MM.1S (cell line): ENCODE results near the gene THAP9.

Experiments used
- DNase-seq: peaks from one replicate; pipeline ENCODE4 v3.0.0-alpha.2; 2015
- H2AFZ ChIP-seq: fragments of 300-600 bp; sonication (generic); 2 replicates; pipeline ENCODE4 v1.6.0; 2016; ENCODE audit warnings: antibody characterized with exemption, low read length
- H3F3A ChIP-seq: fragments of 300-600 bp; sonication (generic); 2 replicates; pipeline ENCODE4 v1.6.1; 2016; ENCODE audit warnings: mild to moderate bottlenecking, antibody characterized with exemption, low read length, moderate library complexity, mixed read lengths; ENCODE audit not compliant: insufficient read depth
- H3K27ac ChIP-seq: fragments of 300-600 bp; sonication (generic); 2 replicates; pipeline ENCODE4 v1.5.1; 2016; ENCODE audit warnings: mild to moderate bottlenecking, low read length
- H3K27me3 ChIP-seq: fragments of 300-600 bp; sonication (generic); replicated peaks from 2 replicates; pipeline ENCODE4 v1.6.0; 2016; ENCODE audit warnings: low read length; ENCODE audit not compliant: insufficient read depth
- H3K36me3 ChIP-seq: fragments of 300-600 bp; sonication (generic); replicated peaks from 2 replicates; pipeline ENCODE4 v1.6.1; 2016; ENCODE audit warnings: mild to moderate bottlenecking, low read length, mixed read lengths; ENCODE audit not compliant: insufficient read depth
- H3K4me1 ChIP-seq: fragments of 300-600 bp; sonication (generic); 2 replicates; pipeline ENCODE4 v1.6.1; 2016; ENCODE audit warnings: low read length, mixed read lengths
- H3K4me2 ChIP-seq: fragments of 300-600 bp; sonication (generic); 2 replicates; pipeline ENCODE4 v1.6.0; 2016; ENCODE audit warnings: low read depth, low read length
- H3K4me3 ChIP-seq: fragments of 300-600 bp; sonication (generic); 2 replicates; pipeline ENCODE4 v1.5.1; 2016; ENCODE audit warnings: low read length, mixed read lengths
- H3K79me2 ChIP-seq: fragments of 300-600 bp; sonication (generic); 2 replicates; pipeline ENCODE4 v1.6.1; 2016; ENCODE audit warnings: mixed run types, low read length, mixed read lengths
- H3K9ac ChIP-seq: fragments of 300-600 bp; sonication (generic); 2 replicates; pipeline ENCODE4 v1.6.1; 2016; ENCODE audit warnings: low read length, mixed read lengths
- H3K9me2 ChIP-seq: fragments of 300-600 bp; sonication (generic); replicated peaks from 2 replicates; pipeline ENCODE4 v1.6.1; 2016; ENCODE audit warnings: mild to moderate bottlenecking, low read length, mixed read lengths; ENCODE audit not compliant: insufficient read depth
- H3K9me3 ChIP-seq: fragments of 300-600 bp; sonication (generic); replicated peaks from 2 replicates; pipeline ENCODE4 v1.6.1; 2016; ENCODE audit warnings: mild to moderate bottlenecking, low read length, mixed read lengths; ENCODE audit not compliant: insufficient read depth
- H4K20me1 ChIP-seq: fragments of 300-600 bp; sonication (generic); 2 replicates; pipeline ENCODE4 v1.6.1; 2016; ENCODE audit warnings: mild to moderate bottlenecking, low read length, moderate library complexity, mixed read lengths; ENCODE audit not compliant: insufficient read depth
- EZH2 ChIP-seq: fragments of 300-600 bp; sonication (generic); optimal IDR thresholded peaks from 2 replicates; pipeline ENCODE3; 2017; ENCODE audit warnings: low read depth, mild to moderate bottlenecking, antibody characterized with exemption, low read length, mixed read lengths
- EZH2phosphoT487 ChIP-seq: fragments of 300-600 bp; sonication (generic); IDR thresholded peaks from 2 replicates; pipeline ENCODE4 v1.6.1; 2018; ENCODE audit warnings: antibody characterized with exemption, low read length
- TF ChIP-seq, protein P1 (sequence below): fragments of 300-600 bp; sonication (generic); IDR thresholded peaks from 2 replicates; pipeline ENCODE4 v1.5.1; 2016; ENCODE audit warnings: antibody characterized with exemption, low read length, mixed read lengths

Gene THAP9

DNA sequence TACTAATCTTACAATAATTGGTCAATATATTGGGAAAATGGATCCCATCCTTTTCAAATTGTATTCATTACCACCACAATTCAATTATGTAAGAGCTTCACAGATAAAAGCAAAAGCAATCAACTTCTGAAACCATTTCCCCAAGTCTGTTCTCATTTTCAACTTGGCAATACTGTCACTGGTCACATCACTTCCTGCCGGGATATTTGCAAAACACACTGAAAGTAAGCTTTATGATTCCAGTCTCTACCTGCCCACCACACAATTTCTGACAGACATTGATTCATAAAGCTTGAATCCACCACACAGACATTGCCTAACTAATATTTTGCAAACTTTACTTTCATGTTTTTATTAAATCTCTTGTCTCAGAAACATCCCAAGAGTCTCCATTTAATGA is 56.5 kb downstream of the THAP9 start:
- TF ChIP-seq EZH2 (no peak), EZH2phosphoT487 (no peak)
- TF ChIP-seq, protein P1, sequence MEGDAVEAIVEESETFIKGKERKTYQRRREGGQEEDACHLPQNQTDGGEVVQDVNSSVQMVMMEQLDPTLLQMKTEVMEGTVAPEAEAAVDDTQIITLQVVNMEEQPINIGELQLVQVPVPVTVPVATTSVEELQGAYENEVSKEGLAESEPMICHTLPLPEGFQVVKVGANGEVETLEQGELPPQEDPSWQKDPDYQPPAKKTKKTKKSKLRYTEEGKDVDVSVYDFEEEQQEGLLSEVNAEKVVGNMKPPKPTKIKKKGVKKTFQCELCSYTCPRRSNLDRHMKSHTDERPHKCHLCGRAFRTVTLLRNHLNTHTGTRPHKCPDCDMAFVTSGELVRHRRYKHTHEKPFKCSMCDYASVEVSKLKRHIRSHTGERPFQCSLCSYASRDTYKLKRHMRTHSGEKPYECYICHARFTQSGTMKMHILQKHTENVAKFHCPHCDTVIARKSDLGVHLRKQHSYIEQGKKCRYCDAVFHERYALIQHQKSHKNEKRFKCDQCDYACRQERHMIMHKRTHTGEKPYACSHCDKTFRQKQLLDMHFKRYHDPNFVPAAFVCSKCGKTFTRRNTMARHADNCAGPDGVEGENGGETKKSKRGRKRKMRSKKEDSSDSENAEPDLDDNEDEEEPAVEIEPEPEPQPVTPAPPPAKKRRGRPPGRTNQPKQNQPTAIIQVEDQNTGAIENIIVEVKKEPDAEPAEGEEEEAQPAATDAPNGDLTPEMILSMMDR, result no peak
- H3K9ac ChIP-seq, result no peak overlapping the region
- H3K9me2 ChIP-seq, result no peaks in the 10 kb centered on the region
- H3K4me2 ChIP-seq, result no peak overlapping the region
- H3K36me3 ChIP-seq, result no peaks in the 10 kb centered on the region
- H4K20me1 ChIP-seq, result no peaks in the 10 kb centered on the region; the same call in 1 of the 2 replicates
- no peak overlapping the region for H3K27ac ChIP-seq
- H3K79me2 ChIP-seq, result peaks cover 5% of the 10 kb centered on the region; the same call in 1 of the 2 replicates
- peaks cover 9% of the 10 kb centered on the region; the same call in 1 of the 2 replicates for H3K4me1 ChIP-seq
- H3K4me3 ChIP-seq, result no peak overlapping the region
- no peak overlapping the region for H2AFZ ChIP-seq
- peak; percentile 12 for DNase-seq
- H3F3A ChIP-seq, result no peaks in the 10 kb centered on the region
- no peaks in the 10 kb centered on the region for H3K9me3 ChIP-seq
- H3K27me3 ChIP-seq, result no peaks in the 10 kb centered on the region

DNA sequence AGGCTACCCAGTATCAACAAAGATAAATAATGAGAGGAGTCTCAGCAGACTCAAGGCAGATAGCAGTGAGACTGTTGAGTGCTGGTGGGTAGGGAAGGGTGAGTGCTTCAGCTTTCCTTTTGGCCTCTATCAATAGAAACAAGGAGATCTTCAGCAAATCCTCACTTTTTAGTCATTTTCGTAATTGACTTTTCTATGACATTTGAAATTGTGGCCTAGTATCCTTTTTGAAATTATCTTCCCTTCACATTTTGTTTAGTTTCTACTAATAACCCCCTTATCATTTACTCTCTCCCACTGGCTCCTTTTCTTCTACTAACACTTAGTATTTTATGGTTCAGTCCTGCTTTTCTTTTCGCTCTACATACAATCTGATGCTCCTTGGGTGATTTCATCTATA is 65.2 kb downstream of the THAP9 start:
- Histone ChIP-seq H4K20me1 (no peaks in the 10 kb centered on the region), H3F3A (no peaks in the 10 kb centered on the region), H3K4me3 (no peak overlapping the region), H3K9ac (no peak overlapping the region), H3K4me1 (no peaks in the 10 kb centered on the region), H3K79me2 (peaks cover 3% of the 10 kb centered on the region; the same call in 1 of the 2 replicates), H3K27ac (no peak overlapping the region), H3K9me2 (no peaks in the 10 kb centered on the region), H3K36me3 (no peaks in the 10 kb centered on the region; the same call in 1 of the 2 replicates), H3K27me3 (no peaks in the 10 kb centered on the region), H3K4me2 (no peak overlapping the region), H2AFZ (no peak overlapping the region), H3K9me3 (no peaks in the 10 kb centered on the region)
- TF ChIP-seq EZH2, result no peak
- TF ChIP-seq, protein P1, result no peak
- TF ChIP-seq EZH2phosphoT487, result no peak
- DNase-seq, result no peak

DNA sequence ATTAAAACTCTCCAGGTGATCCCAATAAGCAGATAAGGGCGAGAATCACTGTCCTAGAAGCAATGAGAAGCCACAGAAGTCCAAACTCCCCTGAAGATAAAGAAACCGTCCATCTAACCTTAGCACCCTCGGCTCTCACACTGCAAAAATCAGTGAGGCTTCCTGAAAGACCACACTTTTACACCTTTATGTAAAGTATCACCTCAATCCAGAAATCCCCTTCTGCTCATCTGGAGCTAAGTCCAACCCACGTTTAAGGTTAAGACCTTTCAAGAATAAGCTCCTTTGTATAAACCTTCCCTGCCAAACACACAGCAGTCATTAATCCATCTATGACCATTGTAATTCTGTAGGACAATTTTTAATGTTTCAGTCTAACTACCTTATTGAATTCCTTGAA is 68.4 kb downstream of the THAP9 start:
- Histone ChIP-seq H3K9me3 (no peaks in the 10 kb centered on the region), H3K9ac (no peak overlapping the region), H3K4me3 (no peak overlapping the region), H2AFZ (no peak overlapping the region), H3K4me2 (no peak overlapping the region), H3K27ac (no peak overlapping the region), H3K36me3 (no peaks in the 10 kb centered on the region; the same call in 1 of the 2 replicates), H4K20me1 (no peaks in the 10 kb centered on the region), H3K9me2 (no peaks in the 10 kb centered on the region), H3K27me3 (no peaks in the 10 kb centered on the region), H3K4me1 (no peaks in the 10 kb centered on the region), H3K79me2 (peaks cover 3% of the 10 kb centered on the region; the same call in 1 of the 2 replicates), H3F3A (no peaks in the 10 kb centered on the region)
- TF ChIP-seq, protein P1, result no peak
- no peak for TF ChIP-seq EZH2
- DNase-seq, result no peak
